ENCODE results near the gene MYOCD. TPM values are rescaled to one million over a fixed set of nuclear protein-coding genes. Genes with fewer than 3 reads are reported as not detected.

MYOCD gene
- total and polyA plus RNA-seq, 2 of the 13 experiments (the other 11 are each of a cell fraction or from before 2014, with no cell fraction given), result not detected

DNA sequence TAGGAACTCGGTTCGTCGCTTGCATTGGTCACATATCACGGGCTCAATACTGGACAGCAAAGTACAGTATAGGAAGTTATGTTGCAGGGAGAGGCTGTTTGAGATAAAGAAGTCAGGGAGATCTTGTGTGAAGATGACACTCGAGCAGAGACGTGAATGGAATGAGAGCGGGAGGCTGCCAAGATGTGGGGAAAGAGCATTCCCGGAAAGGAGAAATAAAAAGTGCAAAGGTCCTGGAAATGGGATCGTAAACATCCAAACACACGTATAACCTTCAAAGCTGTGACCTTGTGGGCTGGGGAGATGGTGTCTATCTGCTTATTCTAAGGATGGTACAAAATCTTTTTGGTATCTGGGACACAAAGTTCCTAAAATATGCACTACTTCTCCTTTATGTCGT, 43.0 kb upstream of the MYOCD start:
- Histone ChIP-seq H3K79me2 (ENCODE audit: insufficient read depth, low read length) (no peaks in the 10 kb centered on the region), H3K9ac (ENCODE audit: insufficient read depth, low read depth, low read length) (no peak overlapping the region), H3K27me3 (ENCODE audit: control insufficient read depth in 1 of 2, insufficient read depth in 2 of 2, low read length in 2 of 2) (no peaks in the 10 kb centered on the region; a peak in 1 of 5 replicates), H2AFZ (ENCODE audit: low read length) (no peak overlapping the region), H3K9me3 (ENCODE audit: low read length) (no peaks in the 10 kb centered on the region), H3K36me3 (replicated peaks in 1 of 2; ENCODE audit: control insufficient read depth in 1 of 2, insufficient read depth in 2 of 2, low read length in 2 of 2) (no peaks in the 10 kb centered on the region), H4K20me1 (ENCODE audit: insufficient read depth, low read length) (no peaks in the 10 kb centered on the region), H3K4me1 (ENCODE audit: insufficient read depth, low read length) (peaks cover 7% of the 10 kb centered on the region), H3K27ac (ENCODE audit: extremely low read length, insufficient read depth, low read length) (no peak overlapping the region), H3K4me3 (replicated peaks in 1 of 3; ENCODE audit: insufficient read depth in 1 of 3, low read depth in 2 of 3, low read length in 3 of 3) (no peak overlapping the region), H3K4me2 (ENCODE audit: low read depth, low read length) (no peak overlapping the region)
- in situ Hi-C loops (cut with HindIII; ENCODE audit: extremely low pct_ligation_motif_present, low pct_unique_long_range_greater_than_20kb), result loop anchor here (25.0 kb wide), 1 partner anchor 110 kb away; no protein-coding TSS in a partner anchor
- no peak for DNase-seq (ENCODE audit: low spot score)
- TF ChIP-seq JUND (CRISPR knock-in tag; IDR thresholded peaks at IDR 0.05) (no peak), ZNF432 (CRISPR knock-in tag; IDR thresholded peaks at IDR 0.05; ENCODE audit: borderline replicate concordance) (no peak), SNRNP70 (IDR thresholded peaks at IDR 0.05; ENCODE audit: low read depth, low read length) (no peak), GTF3A (CRISPR knock-in tag; conservative IDR thresholded peaks at IDR 0.05) (no peak), CBX5 (CRISPR knock-in tag; IDR thresholded peaks at IDR 0.05; ENCODE audit: borderline replicate concordance) (no peak), ZSCAN12 (CRISPR knock-in tag; IDR thresholded peaks at IDR 0.05) (no peak), ZNF724P (CRISPR knock-in tag; IDR thresholded peaks at IDR 0.05; ENCODE audit: borderline replicate concordance) (no peak), SMAD1 (CRISPR knock-in tag; IDR thresholded peaks at IDR 0.05; ENCODE audit: borderline replicate concordance, low read depth) (no peak)
- FAIRE-seq, result no peak
- no peak for ATAC-seq
- ChIA-PET POLR2A (no interaction called here), CTCF (ENCODE audit: low intra/inter-chr PET ratio, low total read pairs) (no interaction called here)
- intact Hi-C loops (cut with micrococcal nuclease; ENCODE audit: unreplicated experiment), result no loop called here
- 9% methylated on average over 11 of the region's 11 CpGs for WGBS (ENCODE audit: low lambda C conversion rate)
- no TSS peak for BruUV-seq (replicated peaks)

DNA sequence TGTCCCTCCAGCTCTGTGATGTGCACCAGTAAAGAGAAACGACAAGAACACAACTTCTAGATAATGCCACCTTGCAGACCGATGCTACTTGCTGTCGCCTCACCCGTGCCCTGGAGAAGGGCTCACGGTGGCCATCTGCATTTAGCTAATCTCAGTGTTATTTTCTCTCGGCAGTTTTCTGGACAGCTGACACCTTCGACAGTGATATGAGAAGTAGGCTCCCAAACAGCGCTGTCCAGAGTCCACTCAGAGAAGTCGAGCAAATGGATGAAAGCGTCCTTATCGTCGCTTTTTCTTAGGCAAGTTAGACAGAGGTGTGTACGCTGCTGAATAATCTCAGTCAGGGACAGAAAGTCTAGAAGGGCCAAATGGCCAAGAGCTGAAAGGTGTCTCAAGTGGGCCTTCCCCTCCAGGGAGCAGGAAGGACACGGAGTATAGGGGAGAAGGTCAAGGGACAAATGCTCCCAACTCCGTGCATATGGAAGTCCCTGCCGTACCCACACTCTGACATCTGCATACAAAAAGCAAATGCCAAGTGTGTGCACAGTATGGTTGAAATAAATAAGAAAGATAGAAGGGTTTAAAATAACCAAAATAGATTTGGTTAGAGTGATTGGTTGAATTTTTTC, 42.4 kb upstream of the MYOCD start:
- Histone ChIP-seq H3K4me2 (ENCODE audit: low read depth, low read length) (no peak overlapping the region), H3K27me3 (ENCODE audit: control insufficient read depth in 1 of 2, insufficient read depth in 2 of 2, low read length in 2 of 2) (no peaks in the 10 kb centered on the region; a peak in 1 of 5 replicates), H2AFZ (ENCODE audit: low read length) (no peak overlapping the region), H3K4me1 (ENCODE audit: insufficient read depth, low read length) (peaks cover 13% of the 10 kb centered on the region), H4K20me1 (ENCODE audit: insufficient read depth, low read length) (no peaks in the 10 kb centered on the region), H3K36me3 (replicated peaks in 1 of 2; ENCODE audit: control insufficient read depth in 1 of 2, insufficient read depth in 2 of 2, low read length in 2 of 2) (no peaks in the 10 kb centered on the region), H3K9me3 (ENCODE audit: low read length) (no peaks in the 10 kb centered on the region), H3K79me2 (ENCODE audit: insufficient read depth, low read length) (no peaks in the 10 kb centered on the region), H3K9ac (ENCODE audit: insufficient read depth, low read depth, low read length) (no peak overlapping the region), H3K27ac (ENCODE audit: extremely low read length, insufficient read depth, low read length) (no peak overlapping the region), H3K4me3 (replicated peaks in 1 of 3; ENCODE audit: insufficient read depth in 1 of 3, low read depth in 2 of 3, low read length in 3 of 3) (no peak overlapping the region)
- BruUV-seq (replicated peaks), result no TSS peak
- CTCF ChIA-PET (ENCODE audit: low intra/inter-chr PET ratio, low total read pairs), result no interaction called here
- no peak for ATAC-seq
- WGBS (ENCODE audit: low lambda C conversion rate), result 45% methylated on average over 14 of the region's 16 CpGs
- intact Hi-C loops (cut with micrococcal nuclease; ENCODE audit: unreplicated experiment), result no loop called here
- in situ Hi-C loops (cut with HindIII; ENCODE audit: extremely low pct_ligation_motif_present, low pct_unique_long_range_greater_than_20kb), result loop anchor here (25.0 kb wide), 1 partner anchor 111 kb away; no protein-coding TSS in a partner anchor
- TF ChIP-seq FOXJ3 (CRISPR knock-in tag; IDR thresholded peaks at IDR 0.05; ENCODE audit: borderline replicate concordance) (no peak), ZKSCAN5 (CRISPR knock-in tag; IDR thresholded peaks at IDR 0.05) (no peak), UBTF (CRISPR knock-in tag; IDR thresholded peaks at IDR 0.05) (no peak), FOXP1 (IDR thresholded peaks at IDR 0.05) (no peak), FOXP1 (CRISPR knock-in tag; IDR thresholded peaks at IDR 0.05) (no peak), ZNF713 (CRISPR knock-in tag; IDR thresholded peaks at IDR 0.05) (no peak), THAP11 (CRISPR knock-in tag; IDR thresholded peaks at IDR 0.05) (no peak), TRIM24 (CRISPR knock-in tag; IDR thresholded peaks at IDR 0.05) (no peak), EEA1 (CRISPR knock-in tag; IDR thresholded peaks at IDR 0.05; ENCODE audit: borderline replicate concordance) (no peak), ZNF749 (CRISPR knock-in tag; IDR thresholded peaks at IDR 0.05; ENCODE audit: borderline replicate concordance) (no peak)
- POLR2A ChIA-PET, result no interaction called here
- no peak for DNase-seq (ENCODE audit: low spot score)
- FAIRE-seq, result no peak

All from HepG2 (cell line).